Pancreas (tissue), 10 donors: ENCODE results near the gene WWTR1. TPM values are rescaled to one million over a fixed set of nuclear protein-coding genes. Genes with fewer than 3 reads are reported as not detected.

Experiments used
- ATAC-seq, 4 donors: fragments of 200-7000 bp; cut with Tn5 transposase; one replicate each; pipeline versions ENCODE4 v1.8.0 to v1.9.1; 2020; ENCODE audit warnings: mild to moderate bottlenecking in 4 of 4, moderate library complexity in 4 of 4
- DNase-seq, 6 donors: peaks; one replicate each; pipeline ENCODE4 v3.0.0-alpha.2; 2020
- FAIRE-seq: peaks from 2 replicates; lab custom pipeline; 2012; peaks lifted over from hg19 to GRCh38; lab: Jason Lieb, UNC
- H3K27ac ChIP-seq, 4 donors: fragments of 200-600 bp; sonication (generic); 1 replicate in 3 of 4; 2 replicates in 1 of 4; pipeline versions ENCODE4 v1.5.0 to v1.8.0; 2020
- H3K27me3 ChIP-seq, 4 donors: fragments of 200-600 bp; one replicate each; pipeline ENCODE4 v1.8.0; 2021
- H3K36me3 ChIP-seq, 3 donors: fragments of 200-600 bp; sonication (generic) in 1 of 3; one replicate each; pipeline versions ENCODE4 v1.5.0 to v1.8.0; 2020 to 2021
- H3K4me1 ChIP-seq, 3 donors: fragments of 200-600 bp; one replicate each; pipeline ENCODE4 v1.8.0; 2021
- H3K4me3 ChIP-seq, 4 donors: fragments of 200-600 bp; sonication (generic) in 2 of 4; one replicate each; pipeline versions ENCODE4 v1.5.0 to v1.8.0; 2020 to 2021
- H3K9me3 ChIP-seq, 4 donors: fragments of 200-600 bp; one replicate each; pipeline ENCODE4 v1.8.0; 2021
- CTCF ChIP-seq, 4 donors: fragments of 200-600 bp; sonication (generic) in 3 of 4; IDR thresholded peaks; one replicate each; pipeline versions ENCODE4 v1.5.0 to v1.8.0; 2021; ENCODE audit warnings: antibody characterized with exemption in 4 of 4
- WGBS, 2 donors: extraction: QIAGEN DNeasy Blood & Tissue Kit; methylation state at CpG; one replicate each; pipeline ENCODE4 v1.1.7; 2013; 5-methylcytosine and 5-hydroxymethylcytosine counted together
- intact Hi-C, 3 donors: fragments of 100-400 bp; cut with DNase I; formaldehyde crosslinking; loops; one replicate each; pipeline versions ENCODE4 v1.11.1 to v1.14.2; 2022
- polyA plus RNA-seq, 2 donors: library from polyadenylated mRNA; stranded (reverse); fragments of 200-250 nt; gene quantifications; one replicate each; pipeline ENCODE4 v1.2.3, GENCODE V29; 2013
- total RNA-seq, 6 donors: library from RNA; stranded (reverse); fragmentation: NEBNext Ultra II Directional in 4 of 6; extraction: Animal tissue kit (Norgen Biotek cat#: 25700) in 4 of 6; gene quantifications; one replicate each; pipeline versions ENCODE4 v1.2.1 to v1.2.4, GENCODE V29; 2021 to 2023
- donor health status: healthy with polysubstance abuse.
- donor health status: DM: no; HTN: no; CAD: no; lungs with moderate emphysema.
- donor health status: DM: no; HTN: no; CAD: no.
- donor health status: control.
- donor health status: control.
- donor health status: Bipolar disorder and iron deficiency.
- donor health status: DM: yes; HTN: yes; CAD: no.
- donor health status: DM: no; HTN: no; CAD: no.
- donor health status: DM: no; HTN: no; CAD: no.
- donor health status: DM: yes; HTN: yes; CAD: no.

WWTR1 gene
- total and polyA plus RNA-seq, 8 donors, result 18.9 to 47.0 (median 23.7) TPM

DNA sequence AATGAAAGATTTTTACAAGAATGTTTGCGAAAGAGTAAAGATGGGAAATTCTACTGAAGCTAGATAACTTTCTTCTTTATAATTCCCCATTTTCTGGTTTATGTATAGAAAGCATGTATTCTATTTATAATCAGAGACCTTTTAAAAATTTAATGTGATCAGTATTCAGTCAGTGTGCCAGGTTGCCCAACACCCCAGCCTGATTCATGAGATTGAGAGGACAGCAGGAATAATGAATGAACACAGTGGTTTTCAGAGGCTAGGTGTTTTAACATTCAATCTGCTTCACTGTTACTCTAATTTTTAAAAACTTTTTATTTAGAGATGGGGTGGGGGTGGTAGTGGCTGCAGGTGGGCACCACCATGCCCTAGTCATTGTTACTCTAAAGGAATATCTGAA lies 4.7 kb downstream of the WWTR1 start:
- H3K9me3 ChIP-seq, result no peaks in the 10 kb centered on the region
- FAIRE-seq (no peak), DNase-seq (no peak), ATAC-seq (no peak)
- 100% methylated on average over 1 of the region's 1 CpG for WGBS, 2 donors
- intact Hi-C loops, result loop anchor here in 2 of 3 donors (10.0 kb wide), 2 partner anchors 118 to 128 kb away; no protein-coding TSS in a partner anchor
- H3K36me3 ChIP-seq, result no peaks in the 10 kb centered on the region
- no peaks in the 10 kb centered on the region for H3K27me3 ChIP-seq
- H3K27ac ChIP-seq, result no peak overlapping the region
- no peaks in the 10 kb centered on the region for H3K4me1 ChIP-seq
- H3K4me3 ChIP-seq, result no peak overlapping the region
- no peak for TF ChIP-seq CTCF (IDR thresholded peaks at IDR 0.05)

- no peak for TF ChIP-seq CTCF (IDR thresholded peaks at IDR 0.05)
- intact Hi-C loops, result loop anchor here in 2 of 3 donors (10.0 kb wide), 2 partner anchors 116 to 126 kb away; no protein-coding TSS in a partner anchor
- H3K27me3 ChIP-seq, result no peaks in the 10 kb centered on the region
- H3K9me3 ChIP-seq, result no peaks in the 10 kb centered on the region
- ATAC-seq (no peak), DNase-seq (no peak), FAIRE-seq (no peak)
- H3K36me3 ChIP-seq, result no peaks in the 10 kb centered on the region
- no peak overlapping the region for H3K4me3 ChIP-seq
- 88 to 95% methylated on average over 1 of the region's 1 CpG for WGBS, 2 donors
- no peaks in the 10 kb centered on the region for H3K4me1 ChIP-seq
- no peak overlapping the region for H3K27ac ChIP-seq
These were observed 7.0 kb downstream of the WWTR1 start for GRCh38 chr3:149650828-149651227.

DNA sequence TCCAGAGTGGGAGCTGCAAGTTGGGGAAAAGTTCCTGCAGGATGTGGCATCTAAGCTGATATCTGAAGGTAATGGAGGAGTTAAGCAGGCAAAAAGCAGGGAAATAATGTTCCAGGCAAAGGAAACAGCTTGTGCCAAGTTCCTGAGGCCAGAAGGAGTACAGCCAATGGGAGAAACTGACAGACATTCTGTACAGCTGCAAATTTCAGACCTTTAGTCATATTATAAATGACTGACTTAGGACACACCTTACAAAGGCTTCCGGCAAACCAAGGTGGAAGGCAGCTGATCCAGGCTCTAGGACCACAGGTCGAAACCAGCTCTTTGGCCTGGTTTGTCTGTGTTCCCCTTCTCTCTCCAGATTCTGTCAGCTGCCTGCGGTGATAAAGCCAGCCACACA lies 9.3 kb downstream of the WWTR1 start:
- Histone ChIP-seq H3K4me1 (peaks cover 0 to 3% (median 0%) of the 10 kb centered on the region in 3 donors), H3K36me3 (no peaks in the 10 kb centered on the region), H3K27ac (no peak overlapping the region), H3K4me3 (no peak overlapping the region), H3K27me3 (no peaks in the 10 kb centered on the region), H3K9me3 (no peaks in the 10 kb centered on the region)
- no peak for FAIRE-seq
- no peak for TF ChIP-seq CTCF (IDR thresholded peaks at IDR 0.05)
- intact Hi-C loops, result no loop called here
- peak in 3 of 4 donors; percentile 45 to 76 (median 68) for ATAC-seq
- 71 to 89% methylated on average over 3 of the region's 3 CpGs for WGBS, 2 donors
- no peak for DNase-seq

DNA sequence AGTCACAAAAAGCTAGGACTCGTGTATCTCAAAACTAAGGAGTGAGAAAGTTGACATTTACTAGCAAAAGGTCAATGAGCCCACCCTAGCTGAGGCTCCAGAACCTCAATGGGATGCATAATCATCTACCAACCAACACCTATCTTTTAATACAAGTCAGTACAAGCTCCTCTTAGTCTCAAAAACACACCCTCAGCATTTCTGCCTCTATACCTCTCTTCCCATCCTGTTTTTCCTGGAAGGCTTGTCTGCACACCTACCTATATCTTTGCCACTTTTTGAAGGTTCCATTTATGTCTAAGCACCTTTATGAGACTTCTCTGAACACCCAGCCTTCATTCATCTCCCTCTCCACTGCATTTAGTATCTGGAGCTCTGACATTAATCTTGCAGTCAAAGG lies 10.0 kb downstream of the WWTR1 start:
- 95 to 98% methylated on average over 1 of the region's 1 CpG for whole genome bisulfite sequencing, 2 donors
- Histone ChIP-seq H3K4me3 (no peak overlapping the region), H3K9me3 (no peaks in the 10 kb centered on the region), H3K4me1 (peaks cover 0 to 10% (median 6%) of the 10 kb centered on the region in 3 donors), H3K27ac (no peak overlapping the region), H3K36me3 (no peaks in the 10 kb centered on the region), H3K27me3 (no peaks in the 10 kb centered on the region)
- DNase-seq (no peak), ATAC-seq (no peak), FAIRE-seq (no peak)
- intact Hi-C loops, result no loop called here
- no peak for TF ChIP-seq CTCF (IDR thresholded peaks at IDR 0.05)

DNA sequence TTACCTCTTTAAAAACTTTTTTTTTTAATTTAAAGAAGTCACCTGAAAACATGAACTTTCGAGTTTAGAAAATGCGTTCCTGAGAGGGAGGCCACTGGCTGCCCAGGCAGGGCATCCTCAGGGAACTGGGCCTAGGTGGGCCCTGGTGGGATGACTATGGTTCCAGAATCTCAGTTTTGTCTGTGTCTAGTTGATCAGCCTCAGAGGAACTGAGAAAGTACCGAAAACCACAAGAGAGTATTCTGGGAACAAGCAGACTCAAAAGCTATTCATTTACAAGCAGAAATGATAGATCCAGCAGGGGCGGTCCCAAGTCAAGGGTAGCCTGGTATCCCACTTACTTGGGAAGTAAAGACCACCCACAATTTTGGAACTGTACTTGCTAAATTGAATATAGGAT lies 10.5 kb downstream of the WWTR1 start:
- Histone ChIP-seq H3K36me3 (no peaks in the 10 kb centered on the region), H3K4me3 (no peak overlapping the region), H3K4me1 (peaks cover 0 to 14% (median 9%) of the 10 kb centered on the region in 3 donors), H3K9me3 (no peaks in the 10 kb centered on the region), H3K27me3 (no peaks in the 10 kb centered on the region), H3K27ac (no peak overlapping the region)
- no peak for FAIRE-seq
- no peak for DNase-seq
- TF ChIP-seq CTCF (IDR thresholded peaks at IDR 0.05), result no peak
- no peak for ATAC-seq
- intact Hi-C loops, result no loop called here
- WGBS, 2 donors, result 89 to 90% methylated on average over 4 of the region's 4 CpGs
